KOPT-K1 (cell line): Measurements from ENCODE around the gene NECTIN1.

ENCODE experiments used
- H3K27ac ChIP-seq: fragments of 200-600 bp; sonication (generic); 2 replicates; pipeline ENCODE4 v1.5.1; 2016; ENCODE audit warnings: antibody characterized with exemption, mild to moderate bottlenecking, low read depth, low read length; ENCODE audit not compliant: poor library complexity, severe bottlenecking
- H3K36me3 ChIP-seq: fragments of 200-600 bp; sonication (generic); 2 replicates; pipeline ENCODE4 v1.5.1; 2017; ENCODE audit warnings: antibody characterized with exemption, mild to moderate bottlenecking, low read length, moderate library complexity; ENCODE audit not compliant: insufficient read depth
- H3K9me3 ChIP-seq: fragments of 200-600 bp; sonication (generic); 2 replicates; pipeline ENCODE4 v1.5.1; 2017; ENCODE audit warnings: antibody characterized with exemption, low read length, mild to moderate bottlenecking; ENCODE audit not compliant: insufficient read depth, poor library complexity, severe bottlenecking

Gene NECTIN1

GRCh38 chr11:119728211-119728626, 781 bp downstream of the NECTIN1 start:
- Histone ChIP-seq H3K9me3 (no peaks in the 10 kb centered on the region), H3K27ac (no peak overlapping the region), H3K36me3 (no peaks in the 10 kb centered on the region)

GRCh38 chr11:119727523-119728151, 1.4 kb downstream of the NECTIN1 start:
- H3K27ac ChIP-seq = no peak overlapping the region
- no peaks in the 10 kb centered on the region for H3K9me3 ChIP-seq
- no peaks in the 10 kb centered on the region for H3K36me3 ChIP-seq

GRCh38 chr11:119726585-119727522, 2.1 kb downstream of the NECTIN1 start:
- Histone ChIP-seq H3K27ac (no peak overlapping the region), H3K9me3 (no peaks in the 10 kb centered on the region)

GRCh38 chr11:119726150-119726553, 2.8 kb downstream of the NECTIN1 start:
- Histone ChIP-seq H3K9me3 (no peaks in the 10 kb centered on the region), H3K36me3 (no peaks in the 10 kb centered on the region), H3K27ac (no peak overlapping the region)

More at GRCh38 chr11:119726585-119727522, 2.1 kb downstream of the NECTIN1 start:
- H3K36me3 ChIP-seq = no peaks in the 10 kb centered on the region

GRCh38 chr11:119724956-119725355, 4.0 kb downstream of the NECTIN1 start:
- H3K9me3 ChIP-seq = no peaks in the 10 kb centered on the region
- H3K27ac ChIP-seq = no peak overlapping the region
- H3K36me3 ChIP-seq = no peaks in the 10 kb centered on the region

- no peak overlapping the region for H3K27ac ChIP-seq
- H3K36me3 ChIP-seq = no peaks in the 10 kb centered on the region
- H3K9me3 ChIP-seq = no peaks in the 10 kb centered on the region
These were observed 5.1 kb downstream of the NECTIN1 start for GRCh38 chr11:119723952-119724325.

GRCh38 chr11:119723243-119723951, 5.6 kb downstream of the NECTIN1 start:
- no peaks in the 10 kb centered on the region for H3K36me3 ChIP-seq
- no peak overlapping the region for H3K27ac ChIP-seq
- H3K9me3 ChIP-seq = no peaks in the 10 kb centered on the region

- H3K36me3 ChIP-seq = no peaks in the 10 kb centered on the region
- H3K9me3 ChIP-seq = no peaks in the 10 kb centered on the region
- H3K27ac ChIP-seq = no peak overlapping the region
These were observed 6.7 kb downstream of the NECTIN1 start for GRCh38 chr11:119722281-119722794.

- no peak overlapping the region for H3K27ac ChIP-seq
- H3K36me3 ChIP-seq = no peaks in the 10 kb centered on the region
- H3K9me3 ChIP-seq = no peaks in the 10 kb centered on the region
These were observed 7.6 kb downstream of the NECTIN1 start for GRCh38 chr11:119721129-119722120.

GRCh38 chr11:119720311-119720913, 8.6 kb downstream of the NECTIN1 start:
- no peak overlapping the region for H3K27ac ChIP-seq

GRCh38 chr11:119717839-119718534, 11.0 kb downstream of the NECTIN1 start:
- H3K36me3 ChIP-seq = no peaks in the 10 kb centered on the region
- H3K27ac ChIP-seq = no peak overlapping the region
- no peaks in the 10 kb centered on the region for H3K9me3 ChIP-seq

More at GRCh38 chr11:119720311-119720913, 8.6 kb downstream of the NECTIN1 start:
- Histone ChIP-seq H3K9me3 (no peaks in the 10 kb centered on the region), H3K36me3 (no peaks in the 10 kb centered on the region)

- Histone ChIP-seq H3K27ac (no peak overlapping the region), H3K36me3 (no peaks in the 10 kb centered on the region), H3K9me3 (no peaks in the 10 kb centered on the region)
These were observed 12.2 kb downstream of the NECTIN1 start for GRCh38 chr11:119716582-119717498.
